HepG2 (cell line): ENCODE results near the gene ZBED5. TPM values are rescaled to one million over a fixed set of nuclear protein-coding genes. Genes with fewer than 3 reads are reported as not detected.

Source experiments
- CHD2 ChIP-seq: IDR thresholded peaks from 2 replicates; pipeline ENCODE4 v1.6.1; 2011; ENCODE audit warnings: low read depth, low read length, improper control_type of control experiment
- ELF1 ChIP-seq: sonication (generic); formaldehyde crosslinking; IDR thresholded peaks from 2 replicates; pipeline ENCODE4 v1.4.0; 2020; ENCODE audit warnings: missing genetic modification reagents
- MAFF ChIP-seq: IDR thresholded peaks from 2 replicates; pipeline ENCODE4 v1.6.1; 2011; ENCODE audit warnings: low read depth, low read length, improper control_type of control experiment
- PATZ1 ChIP-seq: sonication (generic); formaldehyde crosslinking; IDR thresholded peaks from 2 replicates; pipeline ENCODE4 v1.4.0; 2020; ENCODE audit warnings: missing genetic modification reagents
- PITX1 ChIP-seq: sonication (generic); formaldehyde crosslinking; IDR thresholded peaks from 2 replicates; pipeline ENCODE4 v1.5.1; 2020; ENCODE audit warnings: mild to moderate bottlenecking, missing genetic modification reagents
- PLSCR1 ChIP-seq: sonication (generic); formaldehyde crosslinking; IDR thresholded peaks from 2 replicates; pipeline ENCODE4 v1.5.0; 2020; ENCODE audit warnings: missing genetic modification reagents, mild to moderate bottlenecking, borderline replicate concordance
- PRMT3 ChIP-seq: sonication (generic); formaldehyde crosslinking; IDR thresholded peaks from 2 replicates; pipeline ENCODE4 v1.8.1; 2022; ENCODE audit warnings: low read depth, mild to moderate bottlenecking, moderate library complexity, missing genetic modification reagents, borderline replicate concordance
- SALL2 ChIP-seq: sonication (generic); formaldehyde crosslinking; IDR thresholded peaks from 2 replicates; pipeline ENCODE4 v1.8.1; 2023; ENCODE audit warnings: mild to moderate bottlenecking, missing genetic modification reagents, inconsistent platforms
- SP2 ChIP-seq: sonication (generic); formaldehyde crosslinking; IDR thresholded peaks from 2 replicates; pipeline ENCODE4 v1.5.1; 2020; ENCODE audit warnings: mild to moderate bottlenecking, missing genetic modification reagents
- ZBTB21 ChIP-seq: sonication (generic); formaldehyde crosslinking; IDR thresholded peaks from 2 replicates; pipeline ENCODE4 v1.4.0; 2020; ENCODE audit warnings: missing genetic modification reagents
- ZNF20 ChIP-seq: sonication (generic); formaldehyde crosslinking; IDR thresholded peaks from 2 replicates; pipeline ENCODE4 v1.4.0; 2020; ENCODE audit warnings: mild to moderate bottlenecking, moderate library complexity, missing genetic modification reagents
- ZNF207 ChIP-seq: fragments of 450-650 bp; IDR thresholded peaks from 2 replicates; pipeline ENCODE4 v1.6.1; 2016; ENCODE audit warnings: antibody characterized with exemption, borderline replicate concordance
- ZNF672 ChIP-seq: sonication (generic); formaldehyde crosslinking; IDR thresholded peaks from 2 replicates; pipeline ENCODE4 v1.8.1; 2022; ENCODE audit warnings: missing genetic modification reagents
- ZNF703 ChIP-seq: sonication (generic); formaldehyde crosslinking; IDR thresholded peaks from 2 replicates; pipeline ENCODE4 v1.5.1; 2020; ENCODE audit warnings: missing genetic modification reagents, mild to moderate bottlenecking, moderate library complexity, borderline replicate concordance
- ZNF816 ChIP-seq: sonication (generic); formaldehyde crosslinking; IDR thresholded peaks from 2 replicates; pipeline ENCODE4 v1.8.0; 2022; ENCODE audit warnings: missing genetic modification reagents, mild to moderate bottlenecking, borderline replicate concordance
- ZNF878 ChIP-seq: sonication (generic); formaldehyde crosslinking; IDR thresholded peaks from 2 replicates; pipeline ENCODE4 v1.8.1; 2023; ENCODE audit warnings: mild to moderate bottlenecking, missing genetic modification reagents, moderate library complexity
- polyA plus RNA-seq, 8 experiments: library from polyadenylated mRNA; depleted of rRNA in 3 of 8; stranded (reverse) in 7 of 8; unstranded in 1 of 8; fragments of >200 nt; fragmentation: Illumina TruSeq in 4 of 8; extraction: Trizol in 4 of 8; gene quantifications; 2 replicates each; pipeline versions ENCODE4 v1.2.1 to v1.2.3, GENCODE V29; 2011 to 2016; ENCODE audit warnings: low read depth in 4 of 8, missing spikeins in 1 of 8, mixed read lengths in 1 of 8; ENCODE audit not compliant: insufficient read depth in 1 of 8
- total RNA-seq, 5 experiments: library from RNA; depleted of rRNA; stranded (reverse); fragments of >200 nt; fragmentation: Illumina TruSeq; extraction: Trizol; gene quantifications; 2 replicates each; pipeline ENCODE4 v1.2.3, GENCODE V29; 2016; ENCODE audit warnings: low read depth in 1 of 5
- TF ChIP-seq, protein P1 (sequence below): sonication (generic); formaldehyde crosslinking; IDR thresholded peaks from 2 replicates; pipeline ENCODE4 v1.4.0; 2020; ENCODE audit warnings: missing genetic modification reagents
- TF ChIP-seq, protein P2 (sequence below): sonication (generic); formaldehyde crosslinking; IDR thresholded peaks from 2 replicates; pipeline ENCODE4 v1.8.1; 2023; ENCODE audit warnings: missing genetic modification reagents, mild to moderate bottlenecking, borderline replicate concordance
- TF ChIP-seq, protein P3 (sequence below): sonication (generic); formaldehyde crosslinking; IDR thresholded peaks from 2 replicates; pipeline ENCODE4 v1.8.0; 2022; ENCODE audit warnings: mild to moderate bottlenecking, missing genetic modification reagents; ENCODE audit not compliant: insufficient replicate concordance

Gene ZBED5
- total and polyA plus RNA-seq, 2 of the 13 experiments (the other 11 are each of a cell fraction or from before 2014, with no cell fraction given) = 18.2 to 38.6 TPM

DNA sequence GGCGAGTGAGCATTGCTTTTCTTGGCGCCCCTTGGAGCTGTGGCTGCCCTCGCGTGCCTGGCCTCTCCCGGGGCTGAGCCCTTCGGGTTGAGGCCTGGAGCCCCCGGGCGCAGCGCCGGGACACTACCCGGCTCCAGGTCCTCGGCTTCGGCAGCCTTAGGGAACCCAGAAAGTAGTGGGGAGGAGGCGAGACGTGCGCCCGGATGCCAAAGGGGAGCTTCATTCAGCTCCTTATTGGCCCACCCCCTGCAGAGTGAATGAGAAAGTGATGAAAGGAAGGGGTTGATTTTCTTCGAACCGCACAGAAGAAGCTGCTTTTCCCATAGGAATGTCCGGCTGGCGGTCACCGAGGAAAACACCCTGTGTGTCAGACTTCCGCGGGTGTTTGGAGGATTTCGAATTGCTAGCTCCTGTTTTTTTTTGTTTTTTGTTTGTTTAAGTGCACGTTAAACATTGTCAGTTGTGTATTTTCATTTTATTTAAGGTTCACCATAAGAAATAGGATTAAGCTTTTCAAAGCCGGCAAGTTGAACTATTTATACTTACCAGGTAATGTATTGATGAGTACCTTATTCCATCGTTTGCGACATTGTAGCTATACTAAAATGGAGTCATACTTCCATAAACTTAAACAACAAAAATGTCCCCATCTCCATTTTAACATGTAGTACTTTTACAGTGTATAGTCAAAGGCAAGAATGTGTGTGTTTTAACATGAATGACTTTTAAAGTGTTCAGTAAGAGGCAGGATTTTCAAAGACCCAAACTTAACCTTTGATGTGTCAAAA, 48.3 kb downstream of the ZBED5 start (continued):
- TF ChIP-seq, protein P1, sequence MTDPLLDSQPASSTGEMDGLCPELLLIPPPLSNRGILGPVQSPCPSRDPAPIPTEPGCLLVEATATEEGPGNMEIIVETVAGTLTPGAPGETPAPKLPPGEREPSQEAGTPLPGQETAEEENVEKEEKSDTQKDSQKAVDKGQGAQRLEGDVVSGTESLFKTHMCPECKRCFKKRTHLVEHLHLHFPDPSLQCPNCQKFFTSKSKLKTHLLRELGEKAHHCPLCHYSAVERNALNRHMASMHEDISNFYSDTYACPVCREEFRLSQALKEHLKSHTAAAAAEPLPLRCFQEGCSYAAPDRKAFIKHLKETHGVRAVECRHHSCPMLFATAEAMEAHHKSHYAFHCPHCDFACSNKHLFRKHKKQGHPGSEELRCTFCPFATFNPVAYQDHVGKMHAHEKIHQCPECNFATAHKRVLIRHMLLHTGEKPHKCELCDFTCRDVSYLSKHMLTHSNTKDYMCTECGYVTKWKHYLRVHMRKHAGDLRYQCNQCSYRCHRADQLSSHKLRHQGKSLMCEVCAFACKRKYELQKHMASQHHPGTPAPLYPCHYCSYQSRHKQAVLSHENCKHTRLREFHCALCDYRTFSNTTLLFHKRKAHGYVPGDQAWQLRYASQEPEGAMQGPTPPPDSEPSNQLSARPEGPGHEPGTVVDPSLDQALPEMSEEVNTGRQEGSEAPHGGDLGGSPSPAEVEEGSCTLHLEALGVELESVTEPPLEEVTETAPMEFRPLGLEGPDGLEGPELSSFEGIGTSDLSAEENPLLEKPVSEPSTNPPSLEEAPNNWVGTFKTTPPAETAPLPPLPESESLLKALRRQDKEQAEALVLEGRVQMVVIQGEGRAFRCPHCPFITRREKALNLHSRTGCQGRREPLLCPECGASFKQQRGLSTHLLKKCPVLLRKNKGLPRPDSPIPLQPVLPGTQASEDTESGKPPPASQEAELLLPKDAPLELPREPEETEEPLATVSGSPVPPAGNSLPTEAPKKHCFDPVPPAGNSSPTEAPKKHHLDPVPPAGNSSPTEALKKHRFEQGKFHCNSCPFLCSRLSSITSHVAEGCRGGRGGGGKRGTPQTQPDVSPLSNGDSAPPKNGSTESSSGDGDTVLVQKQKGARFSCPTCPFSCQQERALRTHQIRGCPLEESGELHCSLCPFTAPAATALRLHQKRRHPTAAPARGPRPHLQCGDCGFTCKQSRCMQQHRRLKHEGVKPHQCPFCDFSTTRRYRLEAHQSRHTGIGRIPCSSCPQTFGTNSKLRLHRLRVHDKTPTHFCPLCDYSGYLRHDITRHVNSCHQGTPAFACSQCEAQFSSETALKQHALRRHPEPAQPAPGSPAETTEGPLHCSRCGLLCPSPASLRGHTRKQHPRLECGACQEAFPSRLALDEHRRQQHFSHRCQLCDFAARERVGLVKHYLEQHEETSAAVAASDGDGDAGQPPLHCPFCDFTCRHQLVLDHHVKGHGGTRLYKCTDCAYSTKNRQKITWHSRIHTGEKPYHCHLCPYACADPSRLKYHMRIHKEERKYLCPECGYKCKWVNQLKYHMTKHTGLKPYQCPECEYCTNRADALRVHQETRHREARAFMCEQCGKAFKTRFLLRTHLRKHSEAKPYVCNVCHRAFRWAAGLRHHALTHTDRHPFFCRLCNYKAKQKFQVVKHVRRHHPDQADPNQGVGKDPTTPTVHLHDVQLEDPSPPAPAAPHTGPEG (CRISPR knock-in tag) = 0 out of 2 replicates have a peak, but pooled peaks have one; percentile 7
- TF ChIP-seq ZNF703 (CRISPR knock-in tag) (no peak), ZNF878 (CRISPR knock-in tag) (peak; percentile 74), ZBTB21 (CRISPR knock-in tag) (no peak), ZNF20 (CRISPR knock-in tag) (no peak), SP2 (no peak), ZNF672 (no peak), PITX1 (CRISPR knock-in tag) (no peak), CHD2 (no peak), PRMT3 (CRISPR knock-in tag) (no peak), PLSCR1 (CRISPR knock-in tag) (no peak), MAFF (no peak), SALL2 (CRISPR knock-in tag) (no peak), ZNF207 (no peak), PATZ1 (0 out of 2 replicates have a peak, but pooled peaks have one; percentile 36), ELF1 (CRISPR knock-in tag) (no peak), ZNF816 (CRISPR knock-in tag) (peak; percentile 89; the same call in 1 of the 2 replicates)
- TF ChIP-seq, protein P2, sequence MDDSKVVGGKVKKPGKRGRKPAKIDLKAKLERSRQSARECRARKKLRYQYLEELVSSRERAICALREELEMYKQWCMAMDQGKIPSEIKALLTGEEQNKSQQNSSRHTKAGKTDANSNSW (CRISPR knock-in tag) = no peak
- TF ChIP-seq, protein P3, sequence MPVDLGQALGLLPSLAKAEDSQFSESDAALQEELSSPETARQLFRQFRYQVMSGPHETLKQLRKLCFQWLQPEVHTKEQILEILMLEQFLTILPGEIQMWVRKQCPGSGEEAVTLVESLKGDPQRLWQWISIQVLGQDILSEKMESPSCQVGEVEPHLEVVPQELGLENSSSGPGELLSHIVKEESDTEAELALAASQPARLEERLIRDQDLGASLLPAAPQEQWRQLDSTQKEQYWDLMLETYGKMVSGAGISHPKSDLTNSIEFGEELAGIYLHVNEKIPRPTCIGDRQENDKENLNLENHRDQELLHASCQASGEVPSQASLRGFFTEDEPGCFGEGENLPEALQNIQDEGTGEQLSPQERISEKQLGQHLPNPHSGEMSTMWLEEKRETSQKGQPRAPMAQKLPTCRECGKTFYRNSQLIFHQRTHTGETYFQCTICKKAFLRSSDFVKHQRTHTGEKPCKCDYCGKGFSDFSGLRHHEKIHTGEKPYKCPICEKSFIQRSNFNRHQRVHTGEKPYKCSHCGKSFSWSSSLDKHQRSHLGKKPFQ = no peak
